NCI-H345 (cell line): ENCODE results near the gene DCAF16.
"Not testable (repeated sequence)": the region's sequence is repeated elsewhere in the genome, so short reads cannot be mapped to it uniquely, and the experiment has no call there.

Source experiments
- DNase-seq: peaks from one replicate; lab custom pipeline; 2025; lab: John Stamatoyannopoulos, UW

DCAF16 gene

GRCh38 chr4:17810260-17811077, at the start of gene DCAF16, which contains the start of gene NCAPG:
Gene DCAF16 (minus strand): TSS chr4:17810757. CDS start chr4:17804141, 6,616 bp downstream.
Gene NCAPG (plus strand): TSS chr4:17810979. CDS start chr4:17811078, 99 bp downstream.
- peak; percentile 98 for DNase-seq

DNA sequence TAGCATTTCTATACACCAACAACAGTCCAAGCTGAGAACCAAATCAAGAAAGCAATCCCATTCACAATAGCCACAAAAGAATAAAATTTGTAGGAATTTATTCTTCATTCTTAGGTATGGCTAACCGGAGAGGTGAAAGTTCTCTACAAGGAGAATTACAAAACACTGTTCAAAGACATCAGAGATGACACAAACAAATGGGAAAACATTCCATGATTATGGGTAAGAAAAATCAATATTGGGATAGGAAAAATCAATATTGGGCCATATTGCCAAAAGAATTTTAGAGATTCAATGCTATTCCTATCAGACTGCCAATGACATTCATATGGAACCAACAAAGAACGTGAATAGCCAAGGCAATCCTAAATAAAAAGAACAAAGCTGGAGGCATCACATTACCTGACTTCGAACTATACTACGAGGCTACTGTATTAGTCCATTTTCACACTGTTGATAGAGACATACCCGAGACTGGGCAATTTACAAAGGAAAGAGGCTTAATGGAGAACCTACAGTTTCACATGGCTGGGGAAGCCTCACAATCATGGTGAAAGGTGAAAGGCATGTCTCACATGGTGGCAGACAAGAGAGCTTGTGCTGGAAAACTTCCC, 49.3 kb upstream of the DCAF16 start:
- DNase-seq: no peak

GRCh38 chr4:17854036-17854435, 43.5 kb upstream of the DCAF16 start:
- DNase-seq: no peak

- DNase-seq: no peak
These were observed 41.4 kb upstream of the DCAF16 start for GRCh38 chr4:17851959-17852358.

DNA sequence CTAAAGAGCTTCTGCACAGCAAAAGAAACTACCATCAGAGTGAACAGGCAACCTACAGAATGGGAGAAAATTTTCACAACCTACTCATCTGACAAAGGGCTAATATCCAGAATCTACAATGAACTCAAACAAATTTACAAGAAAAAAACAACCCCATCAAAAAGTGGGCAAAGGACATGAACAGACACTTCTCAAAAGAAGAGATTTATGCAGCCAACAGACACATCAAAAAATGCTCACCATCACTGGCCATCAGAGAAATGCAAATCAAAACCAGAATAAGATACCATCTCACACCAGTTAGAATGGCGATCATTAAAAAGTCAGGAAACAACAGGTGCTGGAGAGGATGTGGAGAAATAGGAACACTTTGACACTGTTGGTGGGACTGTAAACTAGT, 39.7 kb upstream of the DCAF16 start:
- not testable (repeated sequence) for DNase-seq

GRCh38 chr4:17846266-17846665, 35.7 kb upstream of the DCAF16 start:
- no peak for DNase-seq

- DNase-seq: no peak
These were observed 13.5 kb upstream of the DCAF16 start for GRCh38 chr4:17823871-17824669.

DNA sequence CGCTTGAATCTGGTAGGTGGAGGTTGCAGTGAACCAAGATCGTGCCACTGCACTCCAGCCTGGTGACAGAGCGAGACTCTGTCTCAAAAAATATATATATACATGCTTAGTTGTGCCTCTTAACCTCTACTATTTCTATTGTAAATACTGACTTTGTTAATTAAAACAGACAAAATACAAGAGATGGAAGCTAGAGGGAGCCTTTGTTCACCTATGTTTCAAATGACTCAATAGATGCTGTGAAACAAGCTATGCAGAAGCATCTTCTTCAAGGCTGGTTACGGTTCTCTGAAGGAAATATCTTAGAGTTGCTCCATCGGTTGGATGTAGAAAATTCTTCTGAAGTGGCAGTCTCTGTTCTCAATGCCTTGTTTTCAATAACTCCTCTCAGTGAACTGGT, 6.5 kb upstream of the DCAF16 start:
- peak; percentile 5 for DNase-seq

- no peak for DNase-seq
These were observed 5.6 kb upstream of the DCAF16 start for GRCh38 chr4:17816142-17816541.

DNA sequence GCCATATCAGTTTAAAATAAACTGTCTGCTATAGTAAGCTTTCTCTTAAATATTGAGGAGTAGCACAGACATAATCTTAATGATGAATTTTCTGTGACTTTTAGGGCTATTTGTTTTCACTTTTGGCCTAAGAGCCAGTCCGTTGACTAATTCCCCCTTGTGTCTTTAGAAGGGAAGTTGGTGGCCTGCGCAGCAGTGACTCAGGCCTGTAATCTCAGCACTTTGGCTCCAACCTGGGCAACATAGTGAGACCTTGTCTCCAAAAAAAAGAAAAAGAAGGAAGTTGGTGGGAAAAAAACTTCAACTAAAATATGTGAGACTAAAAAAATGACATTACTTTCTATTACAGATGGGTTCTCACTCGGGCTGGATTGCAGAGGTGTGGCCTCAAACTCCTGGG, 3.6 kb upstream of the DCAF16 start:
- DNase-seq: no peak

DNA sequence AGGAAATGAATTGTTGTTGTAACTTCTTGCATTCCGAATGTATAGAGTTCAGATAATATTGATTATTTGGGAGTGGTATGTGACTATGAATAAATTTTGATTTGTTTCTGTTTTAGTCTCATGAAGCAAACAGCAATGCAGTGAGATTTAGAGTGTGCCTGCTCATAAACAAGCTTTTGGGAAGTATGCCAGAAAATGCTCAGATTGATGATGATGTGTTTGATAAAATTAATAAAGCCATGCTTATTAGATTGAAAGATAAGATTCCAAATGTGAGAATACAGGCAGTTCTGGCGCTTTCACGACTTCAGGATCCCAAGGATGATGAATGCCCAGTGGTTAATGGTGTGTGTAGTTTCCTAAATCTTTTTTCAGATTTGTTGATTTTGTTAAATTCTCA, 2.2 kb upstream of the DCAF16 start:
- DNase-seq: no peak

GRCh38 chr4:17812125-17812524, 1.6 kb upstream of the DCAF16 start:
- no peak for DNase-seq

DNA sequence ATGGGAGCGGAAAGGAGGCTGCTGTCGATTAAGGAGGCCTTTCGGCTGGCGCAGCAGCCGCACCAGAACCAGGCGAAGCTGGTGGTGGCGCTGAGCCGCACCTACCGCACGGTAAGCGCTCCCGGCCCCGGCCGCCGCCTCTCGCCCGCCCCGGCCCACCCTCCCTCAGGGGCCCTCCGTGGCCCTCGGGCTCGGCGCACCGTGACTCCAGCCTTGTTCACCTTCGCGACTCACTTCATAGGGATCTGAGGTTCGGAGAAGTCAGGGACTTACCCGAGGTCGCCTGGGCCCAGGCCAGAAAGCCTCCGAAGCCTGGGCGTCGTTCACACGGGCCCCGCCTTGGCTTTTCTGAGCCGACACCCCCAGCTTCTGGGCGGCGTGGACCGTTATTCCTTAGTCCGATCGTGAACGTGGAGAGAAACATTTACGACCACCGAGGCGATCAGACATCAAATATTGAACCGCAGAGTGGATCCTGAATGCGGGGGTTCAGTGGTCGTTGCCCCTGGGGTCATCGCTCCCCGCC, 584 bp upstream of the DCAF16 start:
- DNase-seq: no peak

DNA sequence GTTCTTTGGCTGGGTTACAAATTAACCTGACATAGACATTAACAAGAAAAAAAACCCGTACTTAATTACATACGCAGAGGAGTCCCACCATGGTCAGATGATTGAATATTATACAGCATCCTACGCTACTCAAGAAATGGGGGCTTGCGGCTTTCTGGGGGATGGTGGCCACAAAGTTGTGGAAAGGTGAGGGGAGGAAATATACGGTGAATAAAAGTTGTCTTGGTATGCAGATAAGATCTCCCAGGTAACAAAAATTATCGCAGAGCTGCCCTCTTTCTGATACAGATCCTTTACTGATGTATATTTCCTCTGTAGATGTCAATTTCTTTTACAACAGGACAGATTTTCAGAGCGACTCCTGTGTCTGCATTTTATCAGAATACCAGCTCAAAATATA, 890 bp downstream of the DCAF16 start:
- no peak for DNase-seq

GRCh38 chr4:17807446-17807845, 3.1 kb downstream of the DCAF16 start:
- DNase-seq: no peak

GRCh38 chr4:17805580-17806155, 4.9 kb downstream of the DCAF16 start:
- no peak for DNase-seq

DNA sequence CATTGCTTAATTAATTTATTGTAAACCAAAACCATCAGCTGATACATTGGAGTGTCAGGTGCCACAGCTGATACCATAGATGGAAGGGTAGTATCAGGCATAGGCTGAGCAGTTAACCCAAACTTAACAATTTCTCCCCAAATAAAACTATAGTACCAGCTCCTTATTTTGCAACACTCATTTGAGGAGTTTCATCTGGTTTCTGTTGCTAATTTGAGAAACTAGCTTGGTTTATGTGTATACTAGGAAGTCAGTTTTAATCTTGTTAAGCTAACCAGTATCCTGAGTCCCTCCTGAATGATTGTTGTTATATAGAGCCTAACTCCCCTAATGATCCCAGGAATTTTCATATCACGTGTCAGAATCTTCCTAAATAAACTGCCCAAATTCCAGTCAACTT, 12.7 kb downstream of the DCAF16 start:
- DNase-seq: no peak

- DNase-seq: no peak
These were observed 15.8 kb downstream of the DCAF16 start for GRCh38 chr4:17794730-17795129.

DNA sequence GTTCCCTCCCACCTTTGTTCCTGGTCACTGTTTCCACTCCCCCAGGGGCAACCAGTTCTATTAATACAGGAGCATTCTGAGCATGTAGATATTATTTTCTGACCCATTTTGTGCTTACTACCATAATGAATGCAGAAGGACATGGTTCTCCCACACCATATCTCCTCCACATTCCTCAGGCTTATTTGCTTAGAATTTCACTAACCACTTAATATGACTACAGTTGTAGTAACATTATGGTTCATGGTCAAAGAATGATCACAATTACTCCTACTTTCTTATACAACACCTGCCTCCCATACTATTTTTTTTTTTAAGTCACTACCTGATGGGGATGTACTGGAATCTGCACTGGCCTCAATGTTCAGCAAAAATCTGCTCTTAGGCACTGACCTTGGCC, 21.6 kb downstream of the DCAF16 start:
- no peak for DNase-seq

DNA sequence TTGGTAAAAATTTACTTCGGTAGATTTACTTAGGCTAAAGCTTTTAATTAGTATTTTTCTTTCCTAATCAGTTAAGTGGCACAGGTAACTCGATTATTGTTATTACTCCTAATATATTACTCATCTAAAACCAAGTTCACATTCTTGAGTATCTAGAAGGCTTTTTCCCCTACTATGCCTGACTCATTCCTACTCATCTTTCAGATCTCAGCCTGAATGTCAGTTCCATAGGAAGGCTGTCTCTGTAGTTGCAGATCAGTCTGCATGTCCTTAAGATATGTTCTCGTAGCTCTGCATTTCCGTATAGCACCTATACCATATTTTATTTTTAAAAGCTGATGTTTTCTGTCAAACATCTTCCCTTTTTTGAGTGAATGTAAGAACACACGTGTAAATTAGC, 23.2 kb downstream of the DCAF16 start:
- no peak for DNase-seq

GRCh38 chr4:17786567-17786966, 24.0 kb downstream of the DCAF16 start:
- no peak for DNase-seq

GRCh38 chr4:17785858-17786257, 24.7 kb downstream of the DCAF16 start:
- no peak for DNase-seq
